T47D (cell line): ENCODE measurements around the gene DCTN1.
A peak's percentile ranks its signal among the peaks of the same experiment; 100 is the strongest.

Source experiments
- DNase-seq, 2 experiments: peaks; one replicate each; pipeline versions ENCODE4 v3.0.0 to v3.0.0-alpha.2; 2011 to 2012; ENCODE audit warnings: low read depth in 1 of 2, low spot score in 1 of 2
- JUND ChIP-seq: IDR thresholded peaks from 2 replicates; pipeline ENCODE4 v1.6.1; 2012; ENCODE audit warnings: low read depth
- in situ Hi-C: cut with HindIII; loops from 2 replicates; pipeline ENCODE4 v1.10.0; 2016; ENCODE audit warnings: low sequenced_read_pairs, low pct_unique_long_range_greater_than_20kb

DCTN1 gene

DNA sequence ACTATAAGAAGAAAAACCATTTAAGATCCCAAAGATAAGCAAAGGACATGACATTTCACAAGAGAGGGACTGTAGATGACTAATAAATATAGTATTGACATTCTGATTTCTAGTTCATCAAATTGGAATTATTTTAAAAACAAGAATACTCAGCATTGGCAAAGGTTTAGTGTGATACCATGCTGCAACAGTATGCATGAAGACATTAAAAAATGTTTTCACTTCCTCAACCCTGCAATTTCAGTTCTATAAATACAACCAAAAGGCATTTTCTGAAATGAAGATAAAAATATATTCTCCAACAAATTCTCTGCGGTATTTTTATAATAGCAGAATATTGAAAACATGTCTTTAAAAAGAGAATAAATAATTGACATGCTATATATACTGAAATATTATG is 39.2 kb upstream of the DCTN1 start:
- in situ Hi-C loops: no loop called here
- no peak for TF ChIP-seq JUND
- no peak for DNase-seq

DNA sequence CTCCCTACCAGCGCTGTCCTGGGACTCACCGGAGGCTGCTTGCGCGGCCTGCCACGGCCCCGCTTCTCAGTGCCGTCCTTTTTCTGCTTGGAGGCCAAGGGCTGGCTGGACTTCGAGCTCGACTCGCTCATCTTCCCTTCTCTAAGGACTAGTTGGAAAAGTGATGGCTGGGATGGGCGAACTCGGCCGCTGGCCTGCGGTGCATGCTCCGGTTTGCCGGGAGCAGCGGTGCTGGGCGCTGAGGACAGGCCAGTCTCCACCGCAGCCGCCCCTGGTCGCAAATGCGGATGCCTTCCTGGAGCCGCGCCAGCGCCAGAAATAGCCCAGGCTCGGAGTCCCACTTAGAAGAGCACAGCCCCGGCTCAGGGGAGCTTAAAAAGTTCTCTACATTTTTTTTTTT is 38.2 kb upstream of the DCTN1 start:
- in situ Hi-C loops: no loop called here
- no peak for DNase-seq
- no peak for TF ChIP-seq JUND

DNA sequence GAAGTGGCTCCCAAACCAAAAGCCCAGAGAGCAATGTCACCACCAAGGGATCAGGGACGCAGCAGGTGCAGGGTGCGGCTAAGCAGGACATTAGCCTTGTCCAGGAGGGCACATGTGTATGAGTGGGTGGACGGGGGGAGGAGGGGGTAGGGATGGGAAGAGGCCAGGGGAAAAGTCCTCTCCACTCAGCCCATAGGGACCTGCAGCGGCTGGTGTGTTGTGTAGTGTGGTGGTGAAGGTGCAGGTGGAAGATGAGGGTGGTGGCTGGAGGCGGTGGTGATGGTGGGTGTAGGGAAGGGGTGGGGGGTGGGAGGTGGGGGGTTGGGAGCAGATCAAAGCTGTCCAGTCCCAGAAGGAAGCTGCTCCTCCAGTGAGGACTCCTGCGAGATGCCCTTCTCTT is 37.7 kb upstream of the DCTN1 start:
- no peak for TF ChIP-seq JUND
- in situ Hi-C loops: no loop called here
- DNase-seq: no peak

DNA sequence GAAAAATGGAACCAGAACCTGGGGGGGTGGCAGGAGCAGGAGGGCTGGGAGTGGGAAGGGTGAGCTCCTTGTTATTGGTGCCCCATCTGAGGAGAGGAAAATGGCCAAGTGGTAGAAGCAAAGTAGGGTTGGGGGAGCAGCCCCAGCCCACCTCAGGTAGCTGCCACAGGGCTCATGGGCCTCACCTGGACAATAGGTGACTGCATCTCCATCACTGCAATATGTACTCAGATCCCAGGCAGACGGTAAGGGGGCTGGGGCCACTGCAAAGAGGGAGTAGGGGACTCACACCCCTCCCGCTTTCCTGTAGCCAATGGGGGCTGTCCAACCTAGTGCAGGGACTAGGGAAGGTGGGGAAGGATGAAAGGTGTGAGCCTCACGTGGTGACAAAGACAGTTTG is 37.1 kb upstream of the DCTN1 start:
- no peak for TF ChIP-seq JUND
- in situ Hi-C loops: no loop called here
- DNase-seq: no peak

DNA sequence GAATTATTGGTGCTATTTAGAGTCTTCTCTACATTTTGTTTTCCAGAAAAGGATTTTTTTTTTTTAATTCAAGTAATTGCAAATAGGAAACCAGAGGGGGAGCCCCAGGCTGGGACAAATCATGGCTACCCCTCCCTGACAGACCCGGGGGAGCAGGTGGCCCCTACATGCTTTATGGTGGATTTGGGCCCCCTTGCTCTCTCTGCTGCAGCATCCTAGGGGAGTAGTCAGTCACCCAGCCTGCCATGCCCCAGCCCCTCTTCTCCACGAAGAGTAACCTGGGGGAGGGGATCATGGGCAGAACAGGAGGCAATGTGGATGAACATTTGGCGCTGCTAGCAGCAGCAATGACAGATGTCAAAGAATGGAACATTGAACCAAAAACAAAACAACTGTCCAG is 36.7 kb upstream of the DCTN1 start:
- in situ Hi-C loops: no loop called here
- no peak for DNase-seq
- no peak for TF ChIP-seq JUND

DNA sequence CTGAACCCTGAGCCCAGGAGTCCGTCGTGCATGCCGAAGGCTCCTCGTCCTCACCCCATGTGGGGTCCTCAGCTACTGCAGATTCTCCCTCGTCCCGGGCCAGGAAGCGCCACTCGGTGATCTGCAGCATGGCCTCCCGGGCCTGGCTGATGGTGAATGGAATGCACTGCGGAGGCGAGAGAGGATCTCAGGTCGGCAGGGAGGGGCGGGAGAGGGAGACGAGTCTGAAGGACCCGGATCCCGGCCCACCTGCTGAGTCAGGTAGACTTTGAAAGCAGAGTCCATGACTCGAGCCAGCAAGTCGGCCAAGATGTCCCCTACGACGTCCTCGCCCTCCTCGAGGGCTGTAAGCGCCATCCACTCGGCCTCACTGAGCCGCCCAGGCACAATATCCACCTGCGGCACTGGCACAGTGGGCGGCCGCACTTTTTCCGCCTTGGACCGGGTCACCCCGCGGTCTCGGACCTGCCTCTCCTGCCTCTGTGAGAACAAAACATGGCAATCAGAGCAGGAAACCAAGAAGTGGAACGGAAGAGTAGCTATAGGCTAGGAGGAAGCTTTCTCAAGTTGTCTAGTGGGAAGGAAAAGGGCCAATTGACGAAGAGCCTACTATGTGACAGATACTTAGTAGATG is 35.8 kb upstream of the DCTN1 start:
- DNase-seq: no peak
- no peak for TF ChIP-seq JUND
- in situ Hi-C loops: no loop called here

DNA sequence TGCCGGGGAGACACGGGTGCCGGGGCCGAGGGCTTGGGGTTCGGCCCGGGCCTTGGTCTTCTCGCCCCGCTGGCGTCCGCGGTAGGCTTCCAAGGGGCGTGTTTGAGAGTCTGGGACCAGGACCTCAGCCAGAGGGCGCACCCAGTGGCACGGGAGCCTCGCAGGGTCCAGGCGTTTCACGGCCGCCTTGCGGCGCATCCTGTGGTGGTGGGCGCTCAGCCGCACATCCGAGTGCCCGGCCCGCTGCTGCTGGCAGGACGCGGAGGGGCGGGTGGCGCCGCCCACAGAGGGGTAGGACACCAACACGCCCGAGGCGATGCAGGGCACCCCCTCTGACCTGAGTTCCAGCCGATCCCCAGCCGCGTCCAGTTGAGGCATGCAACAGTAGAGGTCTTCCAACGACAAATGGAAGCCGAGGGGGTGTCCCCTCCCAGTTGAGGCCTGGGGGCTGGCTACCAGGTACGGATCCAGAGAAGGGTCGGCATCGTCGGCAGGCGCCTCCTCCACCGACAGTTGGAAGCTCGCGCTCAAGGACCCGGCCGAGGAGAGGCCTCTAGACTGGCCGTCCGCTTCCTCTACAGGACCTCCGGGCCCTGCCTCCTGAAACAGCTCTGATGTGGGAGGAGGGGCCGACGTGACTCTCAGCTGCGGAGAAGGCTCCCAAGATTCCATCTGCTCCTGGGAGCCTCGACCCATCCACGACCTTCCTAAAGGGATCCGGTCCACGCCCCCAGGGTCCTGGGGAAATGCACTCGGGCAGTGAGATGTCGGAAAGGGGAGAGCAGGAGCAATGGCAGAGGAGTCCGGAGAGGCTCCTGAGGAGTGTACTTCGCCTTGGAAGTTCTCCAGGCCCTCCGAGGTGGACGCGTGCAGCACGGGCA is 35.0 kb upstream of the DCTN1 start:
- DNase-seq: no peak
- in situ Hi-C loops: no loop called here
- TF ChIP-seq JUND: no peak

DNA sequence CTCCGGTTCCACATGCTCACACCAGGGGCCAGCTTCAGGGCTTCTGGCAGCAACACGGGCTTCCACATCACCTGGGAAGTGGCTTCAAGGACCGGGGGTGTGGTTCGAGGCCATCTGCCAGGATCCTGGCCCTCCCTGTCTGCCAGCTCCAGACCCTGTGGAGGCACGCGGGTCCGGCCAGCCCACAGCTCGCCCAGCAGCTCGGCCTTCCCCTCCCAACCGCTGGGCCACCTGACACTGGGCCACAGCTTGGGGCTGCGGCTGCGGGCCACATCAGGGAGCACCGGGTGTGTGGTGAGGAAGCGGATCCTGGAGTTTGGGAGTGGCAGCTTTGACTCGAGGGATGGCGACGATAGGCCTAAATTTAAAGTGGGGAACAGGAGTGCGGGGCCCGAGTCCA is 34.3 kb upstream of the DCTN1 start:
- no peak for DNase-seq
- TF ChIP-seq JUND: no peak

DNA sequence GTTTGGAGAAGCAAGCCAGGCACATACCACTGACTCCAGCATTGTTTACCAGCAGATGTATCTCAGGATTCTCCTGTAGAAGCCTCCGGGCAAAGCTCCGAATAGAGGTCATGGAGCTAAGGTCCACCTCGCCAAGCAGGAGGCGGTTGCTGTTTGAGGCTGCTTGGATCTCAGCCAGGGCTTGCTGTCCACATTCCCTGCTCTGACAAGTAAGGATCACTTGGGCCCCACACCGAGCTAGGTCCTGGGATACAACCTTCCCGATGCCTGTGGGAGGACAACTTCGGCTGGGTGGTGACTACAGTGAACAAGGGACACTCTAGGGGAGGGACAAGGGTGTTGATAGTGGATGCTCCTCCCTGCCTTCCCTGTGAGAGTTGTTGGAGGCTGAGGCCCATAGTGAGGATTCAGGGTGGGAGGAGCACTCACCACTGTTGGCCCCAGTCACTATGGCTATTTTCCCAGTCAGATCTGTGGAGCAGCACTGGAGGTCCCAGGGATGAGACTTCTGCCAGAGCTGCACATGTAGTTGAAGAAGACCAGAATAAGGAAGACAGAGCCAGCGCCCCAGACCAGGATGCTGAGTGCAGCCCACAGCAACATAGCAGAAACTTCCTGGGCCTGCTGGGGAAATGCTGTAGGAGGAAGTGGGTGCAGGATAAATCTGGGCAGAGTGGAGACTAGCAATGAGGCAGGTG is 33.0 kb upstream of the DCTN1 start:
- peak; percentile 56 to 64 for DNase-seq
- in situ Hi-C loops: no loop called here
- TF ChIP-seq JUND: no peak

More for the DNA sequence above, 34.3 kb upstream of the DCTN1 start:
- in situ Hi-C loops: no loop called here

DNA sequence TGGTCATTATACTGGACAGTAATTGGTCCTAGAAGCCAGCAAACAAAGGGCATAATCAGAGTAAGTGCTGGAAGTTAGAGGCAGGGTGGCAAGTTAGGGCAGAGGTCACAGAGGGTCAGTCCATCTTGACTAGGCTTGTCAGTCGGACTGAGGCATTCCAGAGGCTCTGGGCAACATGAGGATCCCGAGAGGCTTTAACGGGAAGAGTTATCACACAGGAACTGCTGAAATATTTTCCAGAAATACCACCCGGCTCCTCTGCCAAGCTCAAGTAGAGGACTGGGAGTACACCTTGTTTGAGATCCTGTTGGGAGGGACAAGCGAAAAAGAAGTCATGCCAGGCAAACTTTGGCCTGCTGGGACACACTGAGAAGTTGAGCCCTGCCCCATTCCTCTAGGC is 27.6 kb upstream of the DCTN1 start:
- no peak for DNase-seq
- in situ Hi-C loops: no loop called here
- no peak for TF ChIP-seq JUND

DNA sequence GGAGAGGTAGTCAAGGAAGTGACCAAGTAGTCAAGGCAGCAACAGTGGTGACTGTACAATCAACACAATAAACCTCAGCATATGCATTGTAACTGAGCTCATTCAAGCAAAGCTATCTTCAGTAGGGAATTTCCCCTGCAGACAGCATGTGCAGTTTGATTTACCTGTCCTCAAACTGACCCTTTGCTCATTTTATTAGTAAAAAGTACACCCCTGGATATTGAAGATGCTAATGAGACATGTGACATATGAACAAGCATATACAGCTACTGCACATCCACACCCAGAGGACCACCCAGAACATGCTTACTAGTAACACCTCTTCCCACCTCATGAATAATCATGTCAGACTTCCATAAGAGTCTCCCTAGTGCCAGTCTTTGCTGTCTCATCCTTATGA is 25.9 kb upstream of the DCTN1 start:
- TF ChIP-seq JUND: no peak
- in situ Hi-C loops: no loop called here
- no peak for DNase-seq

DNA sequence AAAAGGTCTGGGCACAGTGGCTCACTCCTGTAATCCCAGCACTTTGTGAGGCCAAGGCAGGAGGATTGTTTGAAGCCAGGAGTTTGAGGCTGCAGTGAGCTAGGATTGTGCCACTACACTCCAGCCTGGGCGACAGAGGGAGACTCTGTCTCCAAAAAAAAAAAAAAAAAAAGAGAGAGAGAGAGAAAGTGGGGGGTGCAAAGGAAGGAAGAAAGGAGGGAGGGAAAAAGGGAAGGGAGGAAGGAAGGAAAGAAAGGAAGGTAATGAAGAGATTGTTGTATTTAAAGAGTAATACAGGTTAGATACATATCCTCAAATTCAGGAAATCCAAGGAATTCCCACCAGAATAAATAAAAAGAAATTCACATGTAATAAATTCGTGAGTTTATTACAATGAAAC is 21.8 kb upstream of the DCTN1 start:
- no peak for DNase-seq
- TF ChIP-seq JUND: no peak
- in situ Hi-C loops: no loop called here

DNA sequence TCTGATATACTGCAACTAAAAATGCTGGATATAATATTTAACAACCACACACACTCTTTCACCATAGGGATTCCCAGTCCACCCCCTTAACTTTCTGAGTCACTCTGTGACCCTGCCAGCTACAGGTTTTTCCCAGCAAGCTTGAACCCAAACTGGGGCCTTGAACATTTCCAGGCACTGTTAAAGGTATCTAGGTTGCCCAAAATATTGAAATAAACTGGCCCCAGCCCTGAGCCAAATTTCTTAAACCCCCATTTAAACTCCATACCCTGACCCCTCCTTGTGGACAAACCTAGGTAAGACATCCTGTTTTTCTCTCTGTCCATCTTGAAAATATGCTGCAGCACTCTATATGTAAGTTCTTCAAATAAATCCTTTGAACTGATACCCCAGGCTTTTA is 19.7 kb upstream of the DCTN1 start:
- TF ChIP-seq JUND: no peak
- in situ Hi-C loops: no loop called here
- DNase-seq: peak in 1 of 2 experiments; percentile 50
